CD14-positive monocyte (primary cell): ENCODE results near the gene MEP1B. TPM values are rescaled to one million over a fixed set of nuclear protein-coding genes. Genes with fewer than 3 reads are reported as not detected.
A peak's percentile ranks its signal among the peaks of the same experiment; 100 is the strongest.
"Not testable (repeated sequence)": the region's sequence is repeated elsewhere in the genome, so short reads cannot be mapped to it uniquely, and the experiment has no call there.

ENCODE experiments used
- DNase-seq, 3 donors: peaks; one replicate each; pipeline ENCODE4 v3.0.0-alpha.2; 2011 to 2022
- H2AFZ ChIP-seq: 2 replicates; pipeline ENCODE4 v1.6.0; 2012; ENCODE audit warnings: mild to moderate bottlenecking, low read depth, low read length, inconsistent platforms; ENCODE audit not compliant: insufficient read depth, poor library complexity, severe bottlenecking
- H3K27ac ChIP-seq, 2 donors: 1 replicate in 1 of 2; 2 replicates in 1 of 2; pipeline ENCODE4 v1.5.1; 2012 to 2013; ENCODE audit warnings: low read length in 2 of 2, control low read depth in 1 of 2, inconsistent platforms in 1 of 2, low read depth in 1 of 2, mild to moderate bottlenecking in 1 of 2
- H3K27me3 ChIP-seq, 2 donors: one replicate each; pipeline versions ENCODE4 v1.6.0 to v1.6.1; 2011 to 2013; ENCODE audit warnings: low read length in 2 of 2; ENCODE audit not compliant: control insufficient read depth in 2 of 2, insufficient read depth in 2 of 2
- H3K36me3 ChIP-seq, 2 donors: replicated peaks in 1 of 2; 1 replicate in 1 of 2; 2 replicates in 1 of 2; pipeline versions ENCODE4 v1.5.1 to v1.6.1; 2012 to 2013; ENCODE audit warnings: low read length in 2 of 2, control low read depth in 1 of 2, inconsistent platforms in 1 of 2, mild to moderate bottlenecking in 1 of 2; ENCODE audit not compliant: insufficient read depth in 2 of 2, control insufficient read depth in 1 of 2
- H3K4me1 ChIP-seq, 2 donors: 1 replicate in 1 of 2; 2 replicates in 1 of 2; pipeline versions ENCODE4 v1.5.1 to v1.6.1; 2012 to 2013; ENCODE audit warnings: low read length in 2 of 2, control low read depth in 1 of 2, inconsistent platforms in 1 of 2, mild to moderate bottlenecking in 1 of 2, moderate library complexity in 1 of 2; ENCODE audit not compliant: insufficient read depth in 2 of 2, control insufficient read depth in 1 of 2
- H3K4me2 ChIP-seq: replicated peaks from 2 replicates; pipeline ENCODE3; 2012; ENCODE audit warnings: low read length, moderate library complexity, mild to moderate bottlenecking; ENCODE audit not compliant: poor library complexity, severe bottlenecking; ENCODE audit errors: extremely low read depth
- H3K4me3 ChIP-seq, 3 experiments: fragments of 200-600 bp in 1 of 3; sonication (generic) in 1 of 3; replicated peaks in 1 of 3; 1 replicate in 2 of 3; 2 replicates in 1 of 3; pipeline ENCODE4 v1.5.1; 2011 to 2013; ENCODE audit warnings: low read length in 3 of 3, mild to moderate bottlenecking in 3 of 3, control low read depth in 2 of 3, low read depth in 2 of 3, inconsistent platforms in 1 of 3, moderate library complexity in 1 of 3
- H3K79me2 ChIP-seq: 2 replicates; pipeline ENCODE4 v1.6.0; 2012; ENCODE audit warnings: mild to moderate bottlenecking, control low read depth, inconsistent platforms, low read length, moderate library complexity; ENCODE audit not compliant: insufficient read depth
- H3K9ac ChIP-seq: 2 replicates; pipeline ENCODE4 v1.6.0; 2017; ENCODE audit warnings: low read length, mild to moderate bottlenecking; ENCODE audit not compliant: insufficient read depth, poor library complexity, severe bottlenecking
- H3K9me3 ChIP-seq, 2 donors: replicated peaks in 1 of 2; 1 replicate in 1 of 2; 2 replicates in 1 of 2; pipeline versions ENCODE4 v1.5.1 to v1.6.1; 2012 to 2013; ENCODE audit warnings: low read length in 2 of 2, control low read depth in 1 of 2; ENCODE audit not compliant: control insufficient read depth in 1 of 2, insufficient read depth in 1 of 2
- H4K20me1 ChIP-seq: 2 replicates; pipeline ENCODE4 v1.6.0; 2012; ENCODE audit warnings: mild to moderate bottlenecking, low read length, control low read depth, moderate library complexity; ENCODE audit not compliant: insufficient read depth
- H3K27ac Mint-ChIP-seq, 7 donors: one replicate each; pipeline ENCODE4 v1.8.0; 2020; ENCODE audit warnings: mild to moderate bottlenecking in 7 of 7, mixed read lengths in 7 of 7, moderate library complexity in 6 of 7, inconsistent platforms in 2 of 7
- H3K27me3 Mint-ChIP-seq, 3 donors: one replicate each; pipeline ENCODE4 v1.8.0; 2021 to 2022; ENCODE audit warnings: low read depth in 3 of 3, mild to moderate bottlenecking in 3 of 3, mixed read lengths in 3 of 3, moderate library complexity in 3 of 3, inconsistent platforms in 1 of 3
- H3K36me3 Mint-ChIP-seq, 2 donors: one replicate each; pipeline ENCODE4 v1.8.0; 2020; ENCODE audit warnings: mixed read lengths in 2 of 2, inconsistent platforms in 1 of 2, mild to moderate bottlenecking in 1 of 2
- H3K4me1 Mint-ChIP-seq: one replicate; pipeline ENCODE4 v1.8.0; 2020; ENCODE audit warnings: mild to moderate bottlenecking, mixed read lengths
- H3K4me3 Mint-ChIP-seq, 2 donors: one replicate each; pipeline ENCODE4 v1.8.0; 2020; ENCODE audit warnings: mild to moderate bottlenecking in 2 of 2, mixed read lengths in 2 of 2, moderate library complexity in 1 of 2
- H3K9me3 Mint-ChIP-seq, 7 donors: one replicate each; pipeline ENCODE4 v1.8.0; 2020 to 2022; ENCODE audit warnings: mixed read lengths in 7 of 7, mild to moderate bottlenecking in 6 of 7, moderate library complexity in 6 of 7, inconsistent platforms in 2 of 7
- CTCF ChIP-seq: fragments of 200-600 bp; IDR thresholded peaks from one replicate; pipeline ENCODE4 v1.8.0; 2022; ENCODE audit warnings: antibody characterized with exemption, mild to moderate bottlenecking
- WGBS: methylation state at CpG from one replicate; pipeline ENCODE4 v1.1.5; 2013; ENCODE audit warnings: missing lambda C conversion rate; ENCODE audit not compliant: insufficient coverage; 5-methylcytosine and 5-hydroxymethylcytosine counted together
- intact Hi-C, 2 donors: fragments of 100-400 bp; cut with micrococcal nuclease; formaldehyde crosslinking; loops; one replicate each; pipeline versions ENCODE4 v1.15.0 to v1.15.1; 2023
- polyA plus RNA-seq, 3 donors: library from polyadenylated mRNA; depleted of rRNA in 1 of 3; unstranded in 2 of 3; stranded (reverse) in 1 of 3; fragments of 300-500 nt in 2 of 3; fragments of >200 nt in 1 of 3; fragmentation: Illumina TruSeq in 2 of 3; gene quantifications; 1 replicate in 2 of 3; 2 replicates in 1 of 3; pipeline ENCODE4 v1.2.3, GENCODE V29; 2012 to 2021

The MEP1B gene
- polyA plus RNA-seq, 3 donors, result not detected

- Histone ChIP-seq H3K79me2 (no peaks in the 10 kb centered on the region), H3K27ac (no peak overlapping the region), H3K9me3 (peaks cover 0 to 9% of the 10 kb centered on the region in 2 donors), H3K4me3 (no peak overlapping the region), H4K20me1 (no peaks in the 10 kb centered on the region), H3K27me3 (peaks cover 0 to 3% of the 10 kb centered on the region in 2 donors), H3K36me3 (no peaks in the 10 kb centered on the region), H3K4me2 (peak overlapping the region; percentile 64), H3K4me1 (peaks cover 20 to 23% of the 10 kb centered on the region in 2 donors), H3K9ac (no peak overlapping the region), H2AFZ (peak overlapping the region; percentile 54)
- intact Hi-C loops, result no loop called here
- WGBS, result 85% methylated on average over 4 of the region's 5 CpGs
- no peaks in the 10 kb centered on the region for H3K36me3 Mint-ChIP-seq
- no peak for TF ChIP-seq CTCF
- peaks cover 4 to 18% (median 8%) of the 10 kb centered on the region in 7 donors for H3K9me3 Mint-ChIP-seq
- H3K27me3 Mint-ChIP-seq, result peaks cover 10 to 13% (median 10%) of the 10 kb centered on the region in 3 donors
- no peak overlapping the region for H3K4me3 Mint-ChIP-seq
- DNase-seq, result no peak
- H3K27ac Mint-ChIP-seq, result no peak overlapping the region
- peaks cover 25% of the 10 kb centered on the region for H3K4me1 Mint-ChIP-seq
Measured at GRCh38 chr18:32157580-32157979, 32.3 kb upstream of the MEP1B start.

- Histone ChIP-seq H3K9ac (peak overlapping the region; percentile 15), H3K4me1 (peaks cover 20 to 23% of the 10 kb centered on the region in 2 donors), H3K27me3 (peaks cover 0 to 3% of the 10 kb centered on the region in 2 donors), H2AFZ (peak overlapping the region; percentile 54), H3K9me3 (peaks cover 0 to 5% of the 10 kb centered on the region in 2 donors), H3K4me3 (peak overlapping the region in 1 of 3 experiments; percentile 42), H3K36me3 (no peaks in the 10 kb centered on the region), H3K27ac (no peak overlapping the region), H3K79me2 (no peaks in the 10 kb centered on the region), H3K4me2 (peak overlapping the region; percentile 64), H4K20me1 (no peaks in the 10 kb centered on the region)
- peaks cover 25% of the 10 kb centered on the region for H3K4me1 Mint-ChIP-seq
- intact Hi-C loops, result no loop called here
- H3K27ac Mint-ChIP-seq, result peak overlapping the region in 2 of 7 donors; percentile 18 to 58
- H3K36me3 Mint-ChIP-seq, result no peaks in the 10 kb centered on the region
- peak overlapping the region; percentile 51 to 86 for H3K4me3 Mint-ChIP-seq
- peak; percentile 81 for TF ChIP-seq CTCF
- peaks cover 2 to 15% (median 8%) of the 10 kb centered on the region in 7 donors for H3K9me3 Mint-ChIP-seq
- WGBS, result 8% methylated on average over 17 of the region's 22 CpGs
- DNase-seq, result peak; percentile 51 to 67 (median 63)
- peaks cover 10 to 13% (median 10%) of the 10 kb centered on the region in 3 donors for H3K27me3 Mint-ChIP-seq
Measured at GRCh38 chr18:32158108-32158624, 31.7 kb upstream of the MEP1B start.

DNA sequence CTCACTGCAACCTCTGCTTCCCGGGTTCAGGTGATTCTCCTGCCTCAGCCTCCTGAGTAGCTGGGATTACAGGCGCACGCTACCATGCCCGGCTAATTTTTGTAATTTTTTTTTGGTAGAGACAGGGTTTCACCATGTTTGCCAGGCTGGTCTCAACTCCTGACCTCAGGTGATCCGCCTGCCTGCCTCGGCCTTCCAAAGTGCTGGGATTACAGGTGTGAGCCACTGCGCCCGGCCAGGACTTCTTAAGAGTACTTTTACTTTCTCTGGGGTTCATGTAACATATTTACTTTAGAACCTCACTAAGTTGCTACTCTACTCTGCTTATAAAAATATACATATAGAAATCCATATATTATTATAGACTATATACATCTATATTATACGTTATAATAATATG is 31.2 kb upstream of the MEP1B start:
- peak overlapping the region; percentile 54 for H2AFZ ChIP-seq
- peaks cover 20 to 23% of the 10 kb centered on the region in 2 donors for H3K4me1 ChIP-seq
- H3K36me3 Mint-ChIP-seq, H3K79me2 ChIP-seq, H3K4me3 ChIP-seq, H3K27ac ChIP-seq, H3K9ac ChIP-seq, H3K36me3 ChIP-seq, H3K9me3 ChIP-seq, DNase-seq, intact Hi-C loops, H4K20me1 ChIP-seq, H3K27me3 ChIP-seq: not testable (repeated sequence)
- peak overlapping the region; percentile 64 for H3K4me2 ChIP-seq
- H3K9me3 Mint-ChIP-seq, result peaks cover 0 to 11% (median 6%) of the 10 kb centered on the region in 7 donors
- peaks cover 25% of the 10 kb centered on the region for H3K4me1 Mint-ChIP-seq
- H3K4me3 Mint-ChIP-seq, result peak overlapping the region; percentile 51 to 86
- 83% methylated on average over 1 of the region's 9 CpGs for WGBS
- peaks cover 10 to 13% (median 10%) of the 10 kb centered on the region in 3 donors for H3K27me3 Mint-ChIP-seq
- H3K27ac Mint-ChIP-seq, result peak overlapping the region in 1 of 7 donors; percentile 18
